ENCODE data around the gene GLRA3.

DNA sequence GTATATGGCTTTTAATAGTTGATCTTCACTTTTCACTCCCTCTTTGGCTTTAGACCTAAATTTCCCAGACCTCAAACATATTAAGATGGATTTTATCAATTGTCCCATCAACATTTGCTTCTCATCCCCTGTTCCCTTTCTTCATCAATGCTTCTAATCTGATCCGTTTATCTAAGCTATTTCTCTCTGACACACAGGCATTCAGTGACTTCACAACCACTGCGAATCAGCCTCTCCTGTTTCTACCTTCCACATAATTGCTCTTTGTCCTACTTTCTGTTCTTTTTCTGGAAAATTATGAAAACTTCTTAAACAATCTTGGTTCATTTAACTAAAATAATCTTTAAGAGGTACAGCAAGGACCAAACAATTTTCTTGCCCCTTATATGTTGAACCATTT, 115.2 kb downstream of the GLRA3 start:
- TF ChIP-seq POLR2AphosphoS5 (IDR thresholded peaks at IDR 0.05; ENCODE audit: low read depth, low read length) = no peak
- TF ChIP-seq POLR2A (IDR thresholded peaks at IDR 0.05; ENCODE audit: low read depth, low read length) = no peak
- TF ChIP-seq TAF1 (IDR thresholded peaks at IDR 0.05; ENCODE audit: borderline replicate concordance, low read depth, low read length) = no peak

Measured in GM12892 (cell line).